GM12892 (cell line): ENCODE data around the gene RIMS4.

ENCODE experiments used
- DNase-seq: peaks from one replicate; pipeline ENCODE4 v3.0.0; 2011; ENCODE audit not compliant: insufficient read length
- FAIRE-seq: peaks from 2 replicates; lab custom pipeline; 2011; peaks lifted over from hg19 to GRCh38; lab: Jason Lieb, UNC
- POLR2A ChIP-seq: IDR thresholded peaks from 2 replicates; pipeline ENCODE4 v1.6.1; 2011; ENCODE audit warnings: low read depth, low read length, control low read depth
- POLR2AphosphoS5 ChIP-seq: IDR thresholded peaks from 2 replicates; pipeline ENCODE4 v1.6.1; 2011; ENCODE audit warnings: low read depth, low read length, control low read depth
- TAF1 ChIP-seq: IDR thresholded peaks from 2 replicates; pipeline ENCODE4 v1.6.1; 2011; ENCODE audit warnings: low read depth, mild to moderate bottlenecking, control low read depth, low read length, borderline replicate concordance

The RIMS4 gene

DNA sequence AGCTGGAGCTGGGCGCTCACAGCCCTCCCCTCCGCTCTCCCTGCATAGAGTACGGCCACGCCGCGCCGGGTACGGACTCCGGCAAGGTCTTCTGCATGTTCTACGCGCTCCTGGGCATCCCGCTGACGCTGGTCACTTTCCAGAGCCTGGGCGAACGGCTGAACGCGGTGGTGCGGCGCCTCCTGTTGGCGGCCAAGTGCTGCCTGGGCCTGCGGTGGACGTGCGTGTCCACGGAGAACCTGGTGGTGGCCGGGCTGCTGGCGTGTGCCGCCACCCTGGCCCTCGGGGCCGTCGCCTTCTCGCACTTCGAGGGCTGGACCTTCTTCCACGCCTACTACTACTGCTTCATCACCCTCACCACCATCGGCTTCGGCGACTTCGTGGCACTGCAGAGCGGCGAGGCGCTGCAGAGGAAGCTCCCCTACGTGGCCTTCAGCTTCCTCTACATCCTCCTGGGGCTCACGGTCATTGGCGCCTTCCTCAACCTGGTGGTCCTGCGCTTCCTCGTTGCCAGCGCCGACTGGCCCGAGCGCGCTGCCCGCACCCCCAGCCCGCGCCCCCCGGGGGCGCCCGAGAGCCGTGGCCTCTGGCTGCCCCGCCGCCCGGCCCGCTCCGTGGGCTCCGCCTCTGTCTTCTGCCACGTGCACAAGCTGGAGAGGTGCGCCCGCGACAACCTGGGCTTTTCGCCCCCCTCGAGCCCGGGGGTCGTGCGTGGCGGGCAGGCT lies 60.1 kb downstream of the RIMS4 start:
- no peak for DNase-seq
- TF ChIP-seq TAF1 (no peak), POLR2AphosphoS5 (no peak), POLR2A (no peak)
- FAIRE-seq, result no peak

DNA sequence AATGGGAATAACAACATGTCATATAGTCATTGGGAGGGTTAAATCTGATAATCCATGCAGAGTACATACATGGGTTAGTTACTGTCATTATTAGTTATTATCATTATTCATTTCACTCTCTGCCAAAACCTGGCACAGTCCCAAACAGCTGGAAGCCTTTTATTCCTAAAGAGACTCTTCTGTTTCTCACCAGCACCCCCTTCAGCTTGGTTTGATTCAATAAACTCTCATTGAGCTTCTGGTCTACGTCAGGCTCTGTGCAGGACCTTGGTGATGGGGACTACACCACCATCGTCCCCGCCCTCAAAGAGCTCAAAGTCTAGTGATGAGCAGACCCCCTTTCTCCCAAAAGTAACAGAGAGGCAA lies 62.4 kb downstream of the RIMS4 start:
- TF ChIP-seq TAF1, result no peak
- TF ChIP-seq POLR2A, result no peak
- no peak for TF ChIP-seq POLR2AphosphoS5
- DNase-seq, result no peak
- FAIRE-seq, result no peak

DNA sequence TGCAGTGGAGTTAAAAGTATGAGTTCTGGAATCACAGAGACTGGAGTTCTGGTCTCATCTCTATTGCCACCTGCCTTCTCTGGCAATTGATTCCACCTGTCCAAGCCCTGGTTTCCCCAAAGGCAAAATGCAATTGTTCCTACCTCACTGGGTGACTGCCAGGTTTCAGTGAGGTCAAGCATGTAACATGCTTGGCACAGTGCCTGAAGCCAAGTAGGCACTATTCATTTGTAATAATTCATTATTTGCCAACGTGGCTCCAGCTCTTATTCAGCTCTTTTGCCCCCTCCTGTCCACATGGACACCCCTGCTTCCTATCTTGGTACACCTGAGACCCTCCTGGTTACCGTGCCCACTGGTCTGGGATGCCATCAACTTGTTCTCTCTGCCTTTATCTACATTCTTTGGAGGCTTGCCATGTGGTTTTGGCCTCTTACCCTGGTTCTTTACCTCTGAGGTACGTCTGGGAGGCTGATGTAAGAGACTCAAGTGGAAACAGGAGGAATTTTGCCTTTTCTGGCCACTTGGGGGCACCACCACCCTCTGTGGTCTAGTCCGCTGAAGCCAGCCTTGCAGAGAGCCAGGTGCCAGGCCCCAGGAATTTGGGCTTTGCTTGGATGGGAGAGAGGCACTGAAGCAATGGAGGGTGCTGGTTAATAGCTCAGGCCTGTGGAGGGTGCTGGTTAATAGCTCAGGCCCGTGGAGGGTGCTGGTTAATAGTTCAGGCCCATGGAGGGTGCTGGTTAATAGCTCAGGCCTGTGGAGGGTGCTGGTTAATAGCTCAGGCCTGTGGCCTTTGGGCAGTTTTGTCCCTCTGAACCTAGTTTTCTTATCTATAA lies 63.0 kb downstream of the RIMS4 start:
- DNase-seq (peak; percentile 56), FAIRE-seq (peak; percentile 46)
- no peak for TF ChIP-seq TAF1
- TF ChIP-seq POLR2AphosphoS5, result no peak
- no peak for TF ChIP-seq POLR2A

DNA sequence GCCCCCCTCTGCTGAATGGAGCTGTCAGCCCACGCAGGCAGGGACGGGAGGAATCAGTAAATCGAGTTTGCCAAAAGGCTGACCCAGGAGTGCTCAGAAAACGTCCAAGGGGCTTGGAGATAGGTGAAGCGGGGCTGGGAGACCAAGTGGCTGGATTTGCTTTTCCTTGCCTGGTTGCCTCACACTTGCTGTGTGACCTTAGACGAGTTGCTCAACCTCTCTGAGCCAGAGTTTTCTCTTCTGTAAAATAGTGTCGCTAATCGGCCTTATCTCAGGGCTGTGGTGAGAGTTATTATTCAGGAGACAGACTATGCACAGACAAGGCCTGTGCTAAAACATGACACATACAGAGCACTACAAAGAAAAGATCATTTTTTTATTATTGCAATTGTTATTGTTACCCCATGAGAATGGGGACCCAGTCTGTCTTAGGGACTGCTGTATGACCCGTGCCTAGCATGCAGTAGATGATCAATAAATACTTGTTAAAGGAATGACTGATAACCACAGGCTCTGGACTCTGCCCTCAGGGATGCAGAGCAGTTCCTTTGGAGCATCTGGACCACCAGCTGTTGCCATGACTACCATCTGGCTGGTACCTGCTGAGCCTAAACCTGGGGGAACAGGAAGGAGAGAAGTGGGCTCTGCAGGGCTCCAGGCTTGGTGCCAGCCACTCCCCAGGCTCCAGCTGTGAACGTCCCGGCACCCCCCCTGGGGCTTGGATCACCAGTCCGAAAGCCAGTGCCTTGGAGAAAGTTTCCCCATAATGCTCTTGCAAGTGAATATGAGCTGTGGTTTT lies 63.8 kb downstream of the RIMS4 start:
- TF ChIP-seq POLR2A (no peak), POLR2AphosphoS5 (no peak)
- FAIRE-seq (no peak), DNase-seq (no peak)

DNA sequence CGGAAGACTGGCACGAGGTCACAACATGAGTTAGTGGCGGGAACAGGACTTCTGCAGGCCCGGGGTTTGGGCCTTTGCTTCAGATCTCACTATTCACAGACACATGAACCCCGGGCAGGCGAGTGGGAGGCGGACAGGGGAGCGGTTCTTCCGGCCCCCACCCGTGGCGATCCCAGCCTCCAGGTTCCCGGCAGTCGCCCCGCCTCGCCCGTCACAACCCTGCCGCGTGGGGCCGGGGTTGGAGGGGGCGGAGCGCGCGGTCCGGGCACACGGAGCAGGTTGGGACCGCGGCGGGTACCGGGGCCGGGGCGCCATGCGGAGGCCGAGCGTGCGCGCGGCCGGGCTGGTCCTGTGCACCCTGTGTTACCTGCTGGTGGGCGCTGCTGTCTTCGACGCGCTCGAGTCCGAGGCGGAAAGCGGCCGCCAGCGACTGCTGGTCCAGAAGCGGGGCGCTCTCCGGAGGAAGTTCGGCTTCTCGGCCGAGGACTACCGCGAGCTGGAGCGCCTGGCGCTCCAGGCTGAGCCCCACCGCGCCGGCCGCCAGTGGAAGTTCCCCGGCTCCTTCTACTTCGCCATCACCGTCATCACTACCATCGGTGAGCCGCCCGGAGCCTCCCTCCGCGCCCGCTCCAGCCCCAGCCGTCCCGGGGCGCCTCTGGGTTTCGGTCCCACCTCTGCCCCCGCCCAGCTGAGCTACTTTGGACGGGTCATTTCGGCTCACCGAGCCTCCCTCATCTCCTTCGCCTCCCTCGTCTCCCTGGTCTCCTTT lies 64.6 kb downstream of the RIMS4 start, which contains the start of gene KCNK15:
TSS of gene KCNK15 (plus strand) at position 268 of the 769 bp plus-strand sequence. CDS start at position 314, 46 bp downstream.
- DNase-seq (no peak), FAIRE-seq (no peak)
- TF ChIP-seq POLR2AphosphoS5 (no peak), POLR2A (no peak), TAF1 (no peak)

DNA sequence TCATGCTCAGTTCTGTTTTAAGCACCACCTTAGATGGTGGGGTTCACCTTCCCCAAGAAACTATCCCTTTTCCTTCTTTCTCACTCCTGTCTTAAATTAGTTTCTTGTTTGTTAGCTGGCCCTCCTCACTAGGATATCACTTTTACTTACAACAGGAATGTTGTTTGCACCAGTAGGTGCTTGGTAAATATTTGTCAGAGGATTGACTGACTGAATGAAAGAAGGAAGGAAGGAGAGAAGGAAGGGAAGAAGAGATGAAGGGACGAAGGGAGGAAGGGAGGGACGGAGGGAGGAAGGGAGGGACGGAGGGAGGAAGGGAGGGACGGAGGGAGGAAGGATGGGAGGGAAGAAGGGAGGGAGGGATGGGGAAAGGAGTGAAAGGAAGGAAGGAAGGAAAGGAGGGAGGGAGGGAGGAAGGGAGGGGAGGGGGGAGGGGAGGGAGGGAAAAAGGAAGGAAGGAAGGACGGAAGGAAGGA lies 65.2 kb downstream of the RIMS4 start:
- no peak for FAIRE-seq

DNA sequence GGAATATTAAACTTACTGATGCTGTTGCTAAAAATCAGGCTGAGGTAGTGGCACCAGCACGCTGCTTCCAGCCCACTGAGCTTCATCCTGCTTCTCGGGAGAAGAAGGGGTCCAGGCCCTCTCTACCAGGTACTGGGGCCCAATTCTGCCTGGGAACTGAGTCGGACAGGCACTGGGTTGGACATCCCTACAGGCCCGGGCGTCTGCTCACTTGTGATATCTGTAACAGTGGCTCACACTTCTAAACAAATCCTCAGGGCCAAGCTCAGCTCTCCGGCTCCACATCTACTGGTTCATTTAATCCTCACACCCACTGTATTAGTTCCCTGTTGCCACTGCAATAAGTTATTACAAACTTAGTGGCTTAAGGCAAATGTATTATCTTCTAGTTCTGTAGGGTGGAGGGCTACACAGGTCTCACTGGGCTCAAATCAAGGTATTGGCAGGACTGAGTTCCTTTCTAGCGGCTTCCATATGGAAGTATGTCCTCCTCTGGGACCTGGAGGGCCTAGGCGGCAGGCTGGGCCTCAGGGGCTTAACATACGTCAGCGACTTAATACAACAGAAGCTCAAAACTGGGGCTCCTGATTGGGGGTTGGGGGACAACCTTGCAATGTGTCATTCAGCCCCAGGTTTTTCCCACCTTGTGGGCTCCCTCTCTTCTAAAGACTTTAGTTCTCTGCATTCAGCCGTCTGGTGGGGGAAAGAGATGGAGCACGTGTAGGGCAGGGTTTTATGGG lies 66.3 kb downstream of the RIMS4 start:
- FAIRE-seq (no peak), DNase-seq (no peak)
- TF ChIP-seq TAF1 (no peak), POLR2AphosphoS5 (no peak), POLR2A (no peak)

More for the DNA sequence above, 65.2 kb downstream of the RIMS4 start:
- no peak for DNase-seq
- TF ChIP-seq POLR2AphosphoS5, result no peak
- TF ChIP-seq TAF1, result no peak
- TF ChIP-seq POLR2A, result no peak

DNA sequence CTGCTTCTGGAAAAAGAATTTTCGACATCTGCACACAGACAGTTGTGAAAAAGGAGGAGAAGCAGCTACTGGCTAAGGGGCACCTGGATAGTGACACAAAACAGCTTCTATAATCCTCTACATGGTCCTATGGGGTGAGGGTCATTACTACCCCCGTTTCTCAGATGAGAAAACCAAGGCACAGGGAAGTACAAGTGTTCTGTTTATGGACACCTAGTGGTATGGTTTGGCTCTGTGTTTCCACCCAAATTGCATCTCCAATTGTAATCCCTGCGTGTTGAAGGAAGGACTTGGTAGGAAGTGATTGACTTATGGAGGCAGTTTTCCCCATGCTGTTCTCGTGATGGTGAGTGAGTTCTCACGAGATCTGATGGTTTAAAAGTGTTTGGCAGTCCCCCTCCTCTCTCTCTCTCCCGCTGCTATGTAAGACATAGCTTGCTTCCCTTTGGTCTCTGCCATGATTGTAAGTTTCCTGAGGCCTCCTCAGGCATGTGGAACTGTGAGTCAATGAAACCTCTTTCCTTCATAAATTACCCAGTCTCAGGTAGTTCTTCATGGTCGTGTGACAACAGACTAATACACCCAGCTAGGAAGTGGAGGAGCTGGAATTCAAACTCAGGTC lies 67.2 kb downstream of the RIMS4 start:
- no peak for DNase-seq
- FAIRE-seq, result no peak
- no peak for TF ChIP-seq POLR2AphosphoS5
- TF ChIP-seq TAF1, result no peak
- TF ChIP-seq POLR2A, result no peak

DNA sequence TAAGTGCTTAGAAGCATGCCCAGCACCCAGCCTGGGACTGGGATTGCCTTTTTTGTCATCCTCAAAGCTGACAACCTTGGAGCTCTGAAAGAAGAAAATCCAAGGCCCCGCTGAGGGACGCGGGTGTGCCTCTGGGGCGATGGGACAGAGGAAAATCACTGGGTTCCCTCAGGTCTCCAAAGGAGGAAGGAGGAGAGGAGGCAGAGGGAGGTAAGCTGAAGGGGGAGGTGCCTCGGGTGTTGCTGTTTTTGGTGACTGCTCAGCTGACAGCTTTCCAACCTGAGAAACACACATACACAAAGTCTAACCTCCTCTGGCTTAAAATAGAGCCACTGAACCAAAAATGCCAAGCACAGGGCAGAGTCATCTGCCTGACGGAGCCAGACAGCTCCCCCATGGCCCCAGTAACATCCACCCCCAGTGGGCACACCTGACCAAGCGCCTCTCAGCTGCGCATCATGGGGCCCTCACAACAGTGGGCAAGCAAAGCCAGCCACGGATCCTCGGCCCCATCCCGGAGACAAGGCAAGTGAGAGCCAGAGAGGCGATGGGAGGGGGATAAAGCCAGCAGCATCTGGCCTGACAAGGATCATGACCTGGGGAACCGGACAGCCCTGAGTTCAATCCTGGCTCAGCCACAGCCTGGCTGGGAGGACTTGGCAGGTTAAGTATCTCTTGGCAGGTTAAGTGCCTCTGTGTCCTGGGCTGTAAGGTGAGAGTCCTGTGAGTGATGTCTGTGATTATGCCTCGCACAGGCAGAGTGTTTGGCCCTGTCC lies 67.9 kb downstream of the RIMS4 start:
- no peak for TF ChIP-seq POLR2A
- TF ChIP-seq TAF1, result no peak
- no peak for DNase-seq
- no peak for FAIRE-seq
